Hepatocyte (in vitro differentiated cells): Measurements from ENCODE around the gene ZNF747. TPM values are rescaled to one million over a fixed set of nuclear protein-coding genes. Genes with fewer than 3 reads are reported as not detected.

ENCODE experiments used
- DNase-seq: peaks from one replicate; pipeline ENCODE4 v3.0.0-alpha.2; 2016; ENCODE audit warnings: low spot score
- H2AFZ ChIP-seq: fragments of 200-600 bp; sonication (generic); 2 replicates; pipeline ENCODE4 v1.6.0; 2016; ENCODE audit warnings: antibody characterized with exemption, mild to moderate bottlenecking
- H3K27ac ChIP-seq: fragments of 200-600 bp; sonication (generic); 2 replicates; pipeline ENCODE4 v1.5.1; 2016; ENCODE audit warnings: mild to moderate bottlenecking
- H3K27me3 ChIP-seq: fragments of 200-600 bp; sonication (generic); 2 replicates; pipeline ENCODE4 v1.6.1; 2016
- H3K36me3 ChIP-seq: fragments of 200-600 bp; sonication (generic); replicated peaks from 2 replicates; pipeline ENCODE4 v1.5.1; 2016; ENCODE audit warnings: low read depth; ENCODE audit not compliant: insufficient read depth
- H3K4me1 ChIP-seq: fragments of 200-600 bp; sonication (generic); 2 replicates; pipeline ENCODE4 v1.5.1; 2016; ENCODE audit warnings: mild to moderate bottlenecking, moderate library complexity; ENCODE audit not compliant: insufficient read depth
- H3K4me2 ChIP-seq: fragments of 200-600 bp; sonication (generic); 2 replicates; pipeline ENCODE4 v1.6.0; 2016
- H3K4me3 ChIP-seq: fragments of 200-600 bp; sonication (generic); 2 replicates; pipeline ENCODE4 v1.5.1; 2016; ENCODE audit warnings: mild to moderate bottlenecking
- H3K79me2 ChIP-seq: fragments of 200-600 bp; sonication (generic); 2 replicates; pipeline ENCODE4 v1.6.0; 2017; ENCODE audit warnings: mild to moderate bottlenecking
- H3K9me2 ChIP-seq: fragments of 200-600 bp; sonication (generic); replicated peaks from 2 replicates; pipeline ENCODE4 v1.6.0; 2017; ENCODE audit warnings: mild to moderate bottlenecking; ENCODE audit not compliant: insufficient read depth
- H3K9me3 ChIP-seq: fragments of 200-600 bp; sonication (generic); 2 replicates; pipeline ENCODE4 v1.5.1; 2016; ENCODE audit warnings: low read depth, mild to moderate bottlenecking
- H4K20me1 ChIP-seq: fragments of 200-600 bp; sonication (generic); 2 replicates; pipeline ENCODE4 v1.6.0; 2016; ENCODE audit warnings: mild to moderate bottlenecking; ENCODE audit not compliant: insufficient read depth, poor library complexity, severe bottlenecking
- EZH2 ChIP-seq: fragments of 200-600 bp; sonication (generic); IDR thresholded peaks from 2 replicates; pipeline ENCODE4 v1.6.1; 2016; ENCODE audit warnings: antibody characterized with exemption, mild to moderate bottlenecking, borderline replicate concordance
- EZH2phosphoT487 ChIP-seq: fragments of 200-600 bp; sonication (generic); IDR thresholded peaks from one replicate; pipeline ENCODE4 v1.6.1; 2018; ENCODE audit warnings: antibody characterized with exemption, mild to moderate bottlenecking, low read depth, moderate library complexity; ENCODE audit not compliant: unreplicated experiment, severe bottlenecking
- WGBS: methylation state at CpG from one replicate; pipeline ENCODE4 v1.1.6; 2016; ENCODE audit warnings: low lambda C conversion rate; ENCODE audit errors: missing lambda C conversion rate; 5-methylcytosine and 5-hydroxymethylcytosine counted together
- polyA plus RNA-seq: library from polyadenylated mRNA; unstranded; fragments of >200 nt; fragmentation: Nextera tagmentation; extraction: Ambion mirVana; gene quantifications from 2 replicates; pipeline ENCODE4 v1.2.1, GENCODE V29; 2016
- total RNA-seq: library from RNA; depleted of rRNA; stranded (reverse); fragments of >200 nt; gene quantifications from 2 replicates; pipeline ENCODE4 v1.2.3, GENCODE V29; 2014
- TF ChIP-seq, protein P1 (sequence below): fragments of 200-600 bp; sonication (generic); IDR thresholded peaks from 2 replicates; pipeline ENCODE4 v1.5.1; 2016; ENCODE audit warnings: antibody characterized with exemption, mild to moderate bottlenecking; ENCODE audit not compliant: poor library complexity

ZNF747 gene
- total and polyA plus RNA-seq, 2 experiments from 2014 or later: 9.9 to 11.1 TPM

GRCh38 chr16:30533146-30533522 lies 1.5 kb downstream of the ZNF747 start:
- H3K27ac ChIP-seq: no peak overlapping the region
- peaks cover 42% of the 10 kb centered on the region for H3K79me2 ChIP-seq
- H3K27me3 ChIP-seq: no peaks in the 10 kb centered on the region
- H3K9me2 ChIP-seq: no peaks in the 10 kb centered on the region
- peaks cover 25% of the 10 kb centered on the region for H3K4me1 ChIP-seq
- H3K9me3 ChIP-seq: no peaks in the 10 kb centered on the region
- no peak for DNase-seq
- H3K36me3 ChIP-seq: no peaks in the 10 kb centered on the region
- WGBS: 77% methylated on average over 11 of the region's 11 CpGs
- no peak overlapping the region for H2AFZ ChIP-seq
- no peak overlapping the region for H3K4me3 ChIP-seq
- TF ChIP-seq EZH2: no peak
- no peak for TF ChIP-seq EZH2phosphoT487
- TF ChIP-seq, protein P1, sequence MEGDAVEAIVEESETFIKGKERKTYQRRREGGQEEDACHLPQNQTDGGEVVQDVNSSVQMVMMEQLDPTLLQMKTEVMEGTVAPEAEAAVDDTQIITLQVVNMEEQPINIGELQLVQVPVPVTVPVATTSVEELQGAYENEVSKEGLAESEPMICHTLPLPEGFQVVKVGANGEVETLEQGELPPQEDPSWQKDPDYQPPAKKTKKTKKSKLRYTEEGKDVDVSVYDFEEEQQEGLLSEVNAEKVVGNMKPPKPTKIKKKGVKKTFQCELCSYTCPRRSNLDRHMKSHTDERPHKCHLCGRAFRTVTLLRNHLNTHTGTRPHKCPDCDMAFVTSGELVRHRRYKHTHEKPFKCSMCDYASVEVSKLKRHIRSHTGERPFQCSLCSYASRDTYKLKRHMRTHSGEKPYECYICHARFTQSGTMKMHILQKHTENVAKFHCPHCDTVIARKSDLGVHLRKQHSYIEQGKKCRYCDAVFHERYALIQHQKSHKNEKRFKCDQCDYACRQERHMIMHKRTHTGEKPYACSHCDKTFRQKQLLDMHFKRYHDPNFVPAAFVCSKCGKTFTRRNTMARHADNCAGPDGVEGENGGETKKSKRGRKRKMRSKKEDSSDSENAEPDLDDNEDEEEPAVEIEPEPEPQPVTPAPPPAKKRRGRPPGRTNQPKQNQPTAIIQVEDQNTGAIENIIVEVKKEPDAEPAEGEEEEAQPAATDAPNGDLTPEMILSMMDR: no peak
- no peaks in the 10 kb centered on the region for H4K20me1 ChIP-seq
- H3K4me2 ChIP-seq: peak overlapping the region; percentile 81

DNA sequence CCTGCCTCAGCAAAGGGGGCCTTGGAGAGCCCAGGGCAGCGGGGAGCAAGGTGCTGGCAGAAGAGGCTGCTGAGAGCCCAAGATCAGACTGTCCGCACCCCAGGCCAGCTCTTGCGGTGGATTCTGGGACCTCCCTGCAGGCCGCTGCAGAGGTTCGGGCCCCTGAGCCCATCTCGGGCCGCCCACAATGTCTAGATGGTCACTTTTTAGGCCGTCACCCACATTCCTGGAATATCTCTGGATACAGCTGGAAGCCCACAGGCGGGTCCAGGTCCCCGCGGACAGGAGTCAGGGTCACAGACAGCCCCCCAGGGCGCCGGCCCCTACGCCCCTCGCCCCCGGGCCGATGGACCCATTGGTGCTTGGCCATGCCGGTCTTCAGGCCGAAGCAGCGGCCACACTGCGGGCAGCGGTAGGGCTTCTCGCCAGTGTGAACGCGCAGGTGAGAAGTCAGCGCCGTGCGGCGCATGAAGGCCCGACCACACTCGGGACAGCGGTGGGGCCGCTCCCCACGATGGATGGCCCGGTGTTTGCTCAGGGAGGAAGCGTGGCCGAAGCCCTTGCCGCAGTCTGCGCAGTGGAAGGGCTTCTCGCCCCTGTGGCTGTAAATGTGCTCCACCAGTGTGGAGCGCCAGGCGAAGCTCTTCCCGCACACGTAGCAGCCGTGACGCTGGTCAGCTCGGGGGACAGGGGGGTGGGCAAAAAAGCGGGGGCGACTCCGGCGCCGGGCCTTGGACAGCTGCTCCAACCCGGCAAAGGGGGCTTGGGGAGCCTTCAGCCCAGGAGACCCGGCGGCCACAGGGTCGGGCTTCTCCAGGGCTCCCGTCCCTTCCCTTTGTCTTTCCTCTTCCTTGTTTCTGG lies 2.1 kb downstream of the ZNF747 start:
- Histone ChIP-seq H4K20me1 (no peaks in the 10 kb centered on the region), H3K27ac (no peak overlapping the region), H3K27me3 (no peaks in the 10 kb centered on the region), H3K4me3 (no peak overlapping the region), H2AFZ (no peak overlapping the region), H3K9me3 (no peaks in the 10 kb centered on the region), H3K9me2 (no peaks in the 10 kb centered on the region), H3K4me1 (peaks cover 31% of the 10 kb centered on the region), H3K79me2 (peaks cover 42% of the 10 kb centered on the region), H3K4me2 (peak overlapping the region; percentile 81), H3K36me3 (no peaks in the 10 kb centered on the region)
- 99% methylated on average over 51 of the region's 57 CpGs for WGBS
- TF ChIP-seq, protein P1: no peak
- no peak for DNase-seq

GRCh38 chr16:30530163-30531037 lies 4.3 kb downstream of the ZNF747 start:
- Histone ChIP-seq H4K20me1 (no peaks in the 10 kb centered on the region), H3K4me2 (no peak overlapping the region), H3K9me3 (no peaks in the 10 kb centered on the region), H3K4me1 (peaks cover 16% of the 10 kb centered on the region), H3K27me3 (no peaks in the 10 kb centered on the region), H3K9me2 (no peaks in the 10 kb centered on the region), H2AFZ (no peak overlapping the region), H3K27ac (no peak overlapping the region), H3K79me2 (peaks cover 32% of the 10 kb centered on the region), H3K4me3 (no peak overlapping the region), H3K36me3 (no peaks in the 10 kb centered on the region)
- DNase-seq: no peak
- TF ChIP-seq EZH2 (no peak), EZH2phosphoT487 (no peak)
- TF ChIP-seq, protein P1: no peak
- 83% methylated on average over 13 of the region's 13 CpGs for WGBS
